GM04504 (cell line): ENCODE results near the gene PDLIM4.

Experiments used
- DNase-seq: peaks from one replicate; pipeline ENCODE4 v3.0.0-alpha.2; 2012; ENCODE audit warnings: low read depth

The PDLIM4 gene

DNA sequence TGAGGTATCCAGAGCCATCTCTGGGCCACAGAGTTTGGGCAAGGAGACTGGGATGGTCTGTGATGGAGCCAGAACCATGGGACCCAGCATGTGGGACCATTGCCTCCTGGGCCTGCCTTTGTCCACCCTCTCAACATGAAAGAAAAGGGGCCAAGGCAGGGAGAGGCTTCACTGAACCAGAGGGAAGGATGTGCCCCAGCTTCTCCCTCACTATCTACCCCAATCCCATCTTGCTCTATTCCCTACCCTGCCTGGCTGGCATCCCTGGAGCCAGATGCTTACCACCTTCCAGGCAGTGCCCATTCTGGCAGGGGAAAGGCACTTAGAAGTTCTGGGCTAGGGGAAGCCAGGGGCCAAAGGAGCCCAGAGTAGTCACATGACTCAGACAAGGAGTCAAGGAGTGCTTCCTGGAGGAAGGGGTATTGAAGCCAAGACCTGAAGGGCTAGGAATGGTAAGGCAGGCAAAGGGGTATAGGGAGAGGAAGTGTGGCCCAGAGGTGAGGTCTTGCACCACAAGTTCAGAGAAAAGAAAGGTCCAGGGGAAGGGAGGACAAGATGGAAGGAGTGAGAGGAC, 9.8 kb downstream of the PDLIM4 start:
- no peak for DNase-seq

- DNase-seq = no peak
Observed at GRCh38 chr5:132267931-132268768, 10.7 kb downstream of the PDLIM4 start.

DNA sequence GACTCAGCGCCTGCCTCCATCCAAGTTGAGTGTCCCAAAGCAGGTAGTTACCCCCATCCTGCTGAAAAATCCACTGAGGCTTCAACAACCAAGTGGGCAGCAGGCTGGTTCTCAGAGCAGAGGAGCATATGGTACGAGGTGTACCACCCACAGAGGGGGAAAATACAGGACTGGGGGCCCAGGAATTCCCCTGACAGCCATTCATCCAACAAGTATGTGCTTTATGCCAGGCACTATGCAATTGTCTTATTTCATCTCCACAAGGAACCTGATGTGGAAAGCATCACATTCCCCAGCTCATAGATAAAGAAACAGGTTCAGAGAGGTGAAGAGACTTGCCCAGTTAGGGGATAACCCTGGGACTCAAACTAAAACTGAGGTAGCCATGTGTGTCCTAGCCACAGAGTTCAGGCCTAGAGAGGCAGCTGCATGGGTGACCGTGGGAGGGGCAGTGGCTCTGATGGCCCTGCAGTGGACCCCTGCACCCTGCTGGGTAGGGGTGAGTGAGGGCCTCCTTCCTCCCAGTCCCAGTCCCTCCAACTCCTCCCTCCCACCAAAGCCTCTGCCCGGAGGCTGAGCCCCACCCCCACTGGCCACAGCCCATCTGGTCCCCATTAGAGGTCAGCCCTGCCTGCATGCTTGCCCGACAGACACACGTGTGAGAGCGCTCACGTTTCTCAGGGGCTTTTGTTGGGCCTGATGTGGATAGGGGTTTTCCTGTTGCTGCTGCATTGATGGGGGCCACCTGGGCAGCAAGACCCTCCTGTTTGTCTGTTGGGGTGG, 11.5 kb downstream of the PDLIM4 start:
- peak; percentile 65 for DNase-seq

GRCh38 chr5:132269635-132270334, 12.3 kb downstream of the PDLIM4 start:
- DNase-seq = no peak

DNA sequence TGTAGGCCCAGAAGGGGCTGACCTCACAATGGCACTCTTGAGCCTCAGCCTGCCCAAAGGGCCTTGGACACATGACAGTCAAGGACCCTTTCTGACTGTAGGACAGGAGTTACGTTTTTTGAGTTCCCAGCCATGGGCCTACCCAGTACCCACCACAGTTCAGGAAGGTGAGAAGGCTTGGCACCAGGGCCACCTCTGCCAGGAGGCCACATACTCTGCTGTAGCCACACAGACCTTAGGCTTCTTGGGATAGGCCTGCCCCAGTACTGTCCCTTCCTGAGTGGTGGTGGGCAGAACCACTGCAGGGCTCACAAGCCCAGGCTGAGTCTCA, 12.8 kb downstream of the PDLIM4 start:
- DNase-seq = no peak

DNA sequence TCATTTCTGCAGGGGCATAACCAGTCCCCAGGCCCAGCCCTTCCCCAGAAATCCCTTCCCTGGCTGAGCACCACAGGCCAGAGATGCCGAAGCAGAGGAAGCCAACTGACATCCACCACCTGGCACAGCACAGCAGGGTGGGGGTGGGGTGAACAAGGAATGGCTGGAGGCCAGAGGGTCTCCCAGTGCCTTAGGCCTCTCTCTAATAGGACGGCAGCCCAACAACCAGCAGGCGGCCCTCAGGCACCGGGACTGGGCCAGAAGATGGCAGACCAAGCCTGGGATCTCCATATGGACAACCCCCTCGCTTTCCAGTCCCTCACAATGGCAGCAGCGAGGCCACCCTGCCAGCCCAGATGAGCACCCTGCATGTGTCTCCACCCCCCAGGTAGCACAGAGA, 13.2 kb downstream of the PDLIM4 start:
- no peak for DNase-seq

- DNase-seq = no peak
Observed at GRCh38 chr5:132271251-132272246, 14.1 kb downstream of the PDLIM4 start.

DNA sequence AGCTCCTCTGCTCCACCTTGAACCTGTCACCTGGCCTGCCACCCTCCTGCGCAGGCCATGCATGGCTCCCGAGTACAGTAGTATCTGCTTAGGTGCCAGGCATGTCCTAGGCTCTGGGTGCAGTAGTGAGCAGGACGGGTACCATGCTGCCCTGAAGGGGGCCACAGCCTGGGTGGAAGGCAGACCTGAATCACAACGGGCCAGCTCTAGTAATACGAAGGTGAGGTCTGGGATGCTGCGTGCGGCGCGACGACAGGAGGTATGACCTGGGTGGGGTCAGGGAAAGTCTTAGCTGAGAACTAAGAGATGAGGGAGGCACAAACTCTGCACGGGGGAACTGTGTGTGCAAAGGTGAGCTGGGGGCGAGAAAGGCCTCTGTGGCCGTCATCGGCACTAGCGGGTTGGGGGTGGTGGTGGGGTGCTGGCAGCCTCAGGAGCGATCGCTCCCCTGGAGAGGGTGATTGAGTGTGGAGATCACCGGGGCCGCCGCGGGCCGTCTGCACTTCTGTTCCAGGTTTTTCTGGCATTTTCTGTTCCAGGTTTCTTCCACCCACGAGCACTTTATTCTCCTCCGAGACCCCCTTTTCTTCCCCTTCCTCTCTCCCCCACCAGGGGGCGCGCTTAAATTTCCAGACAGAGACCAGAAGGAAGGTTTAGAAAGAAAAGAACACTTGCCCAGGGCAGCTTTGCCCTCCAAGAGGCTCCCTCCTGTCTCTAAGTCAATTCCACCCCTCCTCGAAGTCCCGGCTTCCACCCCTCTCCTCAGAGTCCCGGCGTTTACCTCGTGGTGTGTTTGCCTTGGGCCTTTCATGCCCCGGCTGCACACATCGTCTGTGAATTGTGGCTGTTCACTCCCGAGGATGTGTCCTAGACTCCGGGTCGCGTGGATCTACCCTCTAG, 15.1 kb downstream of the PDLIM4 start:
- no peak for DNase-seq

DNA sequence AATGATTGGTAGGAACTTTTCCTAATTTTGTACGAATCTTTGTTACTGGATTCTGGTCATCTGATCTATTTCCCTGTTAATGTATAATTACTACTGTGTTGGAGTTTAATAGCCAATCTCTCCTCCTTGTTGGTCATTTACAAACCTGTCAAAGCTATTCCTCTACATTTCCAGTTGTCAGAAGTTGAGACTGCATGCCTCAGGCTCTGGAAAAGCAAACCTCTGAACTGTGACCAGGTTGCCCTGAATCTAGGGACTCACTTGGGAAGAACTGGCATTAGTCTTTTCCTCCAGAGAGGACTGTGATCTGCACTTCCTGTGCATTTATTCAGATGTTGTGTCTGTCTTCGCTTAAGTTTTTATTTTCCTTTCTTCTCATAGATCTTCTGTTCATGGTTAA, 16.1 kb downstream of the PDLIM4 start:
- no peak for DNase-seq

GRCh38 chr5:132274050-132274792, 16.7 kb downstream of the PDLIM4 start:
- DNase-seq = no peak

DNA sequence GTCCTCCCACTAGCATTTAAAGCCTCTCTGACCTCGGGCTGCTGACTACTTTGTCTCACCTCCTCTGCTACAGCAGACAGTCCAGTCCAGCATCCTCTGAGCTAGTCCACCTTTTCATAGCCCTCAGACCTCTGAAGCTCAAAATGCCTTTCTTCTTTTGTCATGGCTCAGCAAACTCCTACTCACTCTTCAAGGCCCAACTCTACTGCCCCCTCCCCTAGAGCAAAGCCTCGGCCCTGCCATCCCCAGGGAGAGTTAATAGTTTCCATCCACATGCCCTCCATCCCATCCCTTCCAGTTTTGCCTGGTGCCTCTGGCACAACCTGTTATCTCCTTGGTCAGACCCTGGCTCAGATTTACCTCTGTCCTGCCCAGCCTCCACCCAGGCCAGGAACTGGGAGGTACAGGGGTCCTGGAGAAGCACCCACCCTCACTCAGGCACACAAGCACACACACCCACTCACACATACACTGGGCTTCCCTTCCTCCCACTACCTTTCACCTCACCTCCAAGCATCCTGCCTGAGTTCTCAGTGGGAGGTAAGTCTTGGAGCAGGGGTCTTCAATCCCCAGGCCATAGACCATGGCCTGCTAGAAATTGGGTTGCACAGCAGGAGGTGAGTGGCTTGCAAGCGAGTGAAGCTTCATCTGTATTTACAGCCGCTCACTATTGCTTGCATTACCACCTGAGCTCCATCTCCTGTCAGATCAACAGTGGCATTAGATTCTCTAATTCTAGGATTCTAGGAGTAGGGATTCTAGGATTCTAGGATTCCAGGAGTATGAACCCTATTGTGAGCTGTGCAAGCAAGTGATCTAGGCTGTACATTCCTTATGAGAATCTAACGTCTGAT, 18.1 kb downstream of the PDLIM4 start:
- no peak for DNase-seq

DNA sequence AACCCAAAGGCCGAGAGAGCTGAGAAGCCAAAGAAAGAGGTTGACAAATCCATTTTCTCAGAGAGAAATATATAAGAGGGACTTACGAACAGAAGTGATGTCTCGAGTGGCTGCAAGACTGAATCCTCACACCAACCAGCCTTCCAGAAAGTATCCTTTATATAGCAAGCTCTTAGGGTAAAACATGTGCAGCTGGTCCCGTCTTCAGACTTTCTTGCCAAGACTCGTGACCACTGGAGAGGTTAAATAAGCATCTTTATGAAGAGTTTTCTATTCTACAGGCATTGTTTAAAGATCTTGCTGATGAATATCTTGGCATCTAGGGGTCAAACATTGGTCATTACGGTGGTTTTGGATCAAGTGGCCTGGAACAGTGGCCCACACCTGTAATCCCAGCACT, 19.8 kb downstream of the PDLIM4 start:
- no peak for DNase-seq

DNA sequence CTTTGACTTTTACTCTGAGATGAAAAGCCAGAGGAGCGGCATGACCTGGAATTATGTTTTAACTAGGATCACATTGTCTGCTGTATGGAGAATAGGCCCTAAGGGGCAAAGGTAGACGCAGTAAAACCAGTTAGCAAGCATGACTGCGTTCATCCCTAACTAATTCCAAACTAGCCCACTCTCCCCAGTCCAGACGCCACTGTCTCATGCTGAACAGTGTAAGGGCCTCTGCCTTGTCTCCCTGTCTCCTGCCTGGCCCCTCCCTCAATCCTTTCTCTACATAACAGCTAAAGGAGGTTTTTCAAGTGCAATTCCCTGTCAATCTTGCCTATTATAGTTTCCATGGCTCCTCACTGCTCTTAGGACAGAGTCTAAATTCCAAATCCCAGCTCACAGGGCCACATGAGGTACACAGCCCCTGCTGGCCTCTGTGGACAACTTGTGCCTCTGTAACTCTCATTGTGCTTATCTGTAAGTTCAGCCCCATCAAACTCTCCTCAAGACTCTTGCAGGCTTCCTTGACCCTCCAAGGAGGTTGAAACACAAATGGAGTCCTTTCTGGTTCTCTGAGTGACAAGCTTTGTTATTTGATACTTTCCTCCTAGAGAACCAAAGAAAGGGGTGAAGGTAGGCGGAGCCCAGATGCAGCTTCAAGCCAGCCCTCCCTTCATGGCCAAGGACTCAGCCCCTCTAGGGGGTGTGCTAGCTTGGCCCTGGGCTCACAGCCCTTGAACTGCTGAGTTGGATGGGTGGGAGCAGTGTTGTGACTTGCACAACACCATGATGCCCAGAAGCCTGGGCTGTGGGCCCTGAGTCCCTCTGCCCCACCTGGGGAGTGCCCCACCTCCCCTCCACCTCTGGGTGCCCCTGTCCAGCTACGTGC, 20.7 kb downstream of the PDLIM4 start:
- DNase-seq = no peak

DNA sequence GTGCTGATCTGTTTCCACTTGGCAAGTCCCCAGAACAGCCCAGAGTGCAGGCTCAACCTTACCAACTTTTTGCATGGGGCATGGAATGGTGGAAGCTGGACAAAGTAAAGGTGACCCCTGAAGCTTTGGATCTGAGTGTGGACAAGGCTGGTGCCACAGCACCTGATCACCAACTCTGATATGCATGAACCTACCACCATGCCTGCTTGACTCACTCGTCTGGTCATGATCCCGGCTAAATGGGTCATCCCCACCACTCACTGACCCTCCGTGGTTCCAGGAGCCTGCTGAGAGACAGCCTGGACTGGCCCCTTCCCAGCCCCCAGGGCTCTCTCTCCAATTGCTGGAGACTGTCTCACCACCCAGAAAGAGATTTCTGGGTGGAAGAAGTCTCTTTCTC, 22.3 kb downstream of the PDLIM4 start:
- DNase-seq = no peak

- no peak for DNase-seq
Observed at GRCh38 chr5:132280371-132281240, 23.1 kb downstream of the PDLIM4 start.

GRCh38 chr5:132281856-132282614, 24.5 kb downstream of the PDLIM4 start:
- no peak for DNase-seq
